ENCODE data around the gene POU3F3.

POU3F3 gene

GRCh38 chr2:104840893-104841585, 12.9 kb upstream of the POU3F3 start:
- Mint-ChIP-seq H3K27ac (no peak overlapping the region), H3K4me1 (ENCODE audit: low read depth) (peaks cover 4% of the 10 kb centered on the region), H3K27me3 (ENCODE audit: low read depth) (peaks cover 64% of the 10 kb centered on the region), H3K36me3 (ENCODE audit: low read depth) (peaks cover 2% of the 10 kb centered on the region), H3K4me3 (no peak overlapping the region), H3K9me3 (no peaks in the 10 kb centered on the region)

GRCh38 chr2:104841744-104842143, 12.2 kb upstream of the POU3F3 start:
- Mint-ChIP-seq H3K4me3 (no peak overlapping the region), H3K27ac (no peak overlapping the region), H3K4me1 (ENCODE audit: low read depth) (peaks cover 4% of the 10 kb centered on the region), H3K36me3 (ENCODE audit: low read depth) (peaks cover 2% of the 10 kb centered on the region), H3K9me3 (no peaks in the 10 kb centered on the region), H3K27me3 (ENCODE audit: low read depth) (peaks cover 71% of the 10 kb centered on the region)

DNA sequence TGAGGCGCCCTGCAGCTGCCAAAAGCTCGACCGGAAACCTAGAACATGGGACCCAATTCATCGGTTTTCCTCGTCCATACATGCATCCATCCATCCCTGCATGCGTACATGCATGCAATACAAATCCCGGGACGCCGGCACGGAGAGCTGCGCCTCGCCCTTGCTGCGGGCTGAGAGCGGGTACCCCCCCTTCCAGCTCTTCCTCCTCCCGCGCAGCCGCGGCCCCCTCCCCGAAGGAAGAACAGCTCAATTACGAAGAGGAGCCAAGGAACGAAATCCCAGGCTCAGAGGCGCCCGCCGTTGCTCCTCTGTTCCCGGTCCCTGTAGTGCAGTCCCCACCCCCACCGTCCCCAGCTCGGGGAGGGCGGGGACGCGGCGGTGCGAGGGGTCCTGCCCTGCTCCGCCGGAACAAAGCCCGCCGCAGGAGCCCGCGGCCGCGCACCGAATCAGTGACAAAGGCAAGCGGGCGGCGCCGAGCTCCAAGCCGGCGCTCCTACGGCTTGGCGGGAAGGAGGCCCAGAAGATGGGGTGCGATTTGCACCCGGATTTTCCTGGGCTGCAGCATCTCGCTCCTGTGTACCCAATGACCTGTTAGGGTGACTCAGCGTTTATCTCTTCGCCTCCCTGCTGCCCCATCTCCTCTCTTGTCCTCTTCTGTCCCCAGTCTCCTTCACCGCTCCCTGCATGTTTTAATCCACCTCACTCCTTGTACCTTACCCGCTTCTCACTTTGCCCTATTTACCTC, 8.9 kb upstream of the POU3F3 start:
- peaks cover 4% of the 10 kb centered on the region for H3K4me1 Mint-ChIP-seq (ENCODE audit: low read depth)
- no peak overlapping the region for H3K4me3 Mint-ChIP-seq
- peak overlapping the region; percentile 53 for H3K27ac Mint-ChIP-seq
- no peaks in the 10 kb centered on the region for H3K9me3 Mint-ChIP-seq
- H3K27me3 Mint-ChIP-seq (ENCODE audit: low read depth): peaks cover 86% of the 10 kb centered on the region
- peaks cover 2% of the 10 kb centered on the region for H3K36me3 Mint-ChIP-seq (ENCODE audit: low read depth)

- peaks cover 2% of the 10 kb centered on the region for H3K36me3 Mint-ChIP-seq (ENCODE audit: low read depth)
- H3K4me1 Mint-ChIP-seq (ENCODE audit: low read depth): peaks cover 4% of the 10 kb centered on the region
- H3K9me3 Mint-ChIP-seq: no peaks in the 10 kb centered on the region
- H3K27me3 Mint-ChIP-seq (ENCODE audit: low read depth): peaks cover 89% of the 10 kb centered on the region
- no peak overlapping the region for H3K4me3 Mint-ChIP-seq
- peak overlapping the region; percentile 53 for H3K27ac Mint-ChIP-seq
These were observed 8.4 kb upstream of the POU3F3 start for GRCh38 chr2:104845552-104845931.

GRCh38 chr2:104845946-104846785, 7.7 kb upstream of the POU3F3 start:
- Mint-ChIP-seq H3K36me3 (ENCODE audit: low read depth) (peaks cover 2% of the 10 kb centered on the region), H3K9me3 (no peaks in the 10 kb centered on the region), H3K4me1 (ENCODE audit: low read depth) (peaks cover 4% of the 10 kb centered on the region), H3K4me3 (no peak overlapping the region), H3K27me3 (ENCODE audit: low read depth) (peaks cover 90% of the 10 kb centered on the region), H3K27ac (no peak overlapping the region)

DNA sequence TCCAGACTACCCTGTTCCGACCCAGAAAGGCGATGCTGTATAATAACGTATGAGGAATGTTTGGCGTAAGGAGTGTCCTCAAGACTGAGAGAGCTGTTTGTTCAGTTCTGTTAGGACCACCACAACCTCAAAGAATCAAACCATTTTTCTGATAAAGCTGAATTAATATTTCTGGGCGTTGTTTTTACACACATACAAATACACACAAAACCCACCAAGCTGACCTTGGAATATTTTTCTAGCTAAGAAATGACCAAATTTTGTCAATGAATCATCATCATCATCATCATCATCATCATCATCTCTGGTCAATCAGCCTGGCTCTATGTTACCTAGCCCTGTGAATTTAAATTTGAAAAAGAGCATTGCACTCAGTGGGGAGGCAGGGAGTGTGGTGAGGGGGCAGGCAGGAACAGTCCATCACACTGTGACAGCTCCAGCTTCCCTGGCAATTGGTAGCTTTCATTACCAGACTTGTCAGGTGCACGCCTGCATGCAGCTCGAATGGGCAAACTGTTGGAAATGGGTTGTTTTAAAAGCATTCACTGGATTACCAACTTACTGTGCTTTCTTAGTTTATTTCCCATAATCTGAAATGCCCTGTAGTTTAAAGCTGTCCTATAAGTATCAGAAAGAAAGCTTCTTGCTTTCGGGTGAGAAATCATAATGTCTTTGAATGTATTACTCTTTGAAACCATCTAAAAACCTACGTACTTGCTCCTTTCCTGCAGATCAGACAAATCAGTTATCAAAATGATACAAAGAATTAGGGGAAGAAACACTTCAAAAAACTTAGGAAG, 6.9 kb upstream of the POU3F3 start:
- Mint-ChIP-seq H3K4me3 (no peak overlapping the region), H3K27me3 (ENCODE audit: low read depth) (peaks cover 90% of the 10 kb centered on the region), H3K9me3 (no peaks in the 10 kb centered on the region), H3K27ac (peak overlapping the region; percentile 64), H3K4me1 (ENCODE audit: low read depth) (peaks cover 9% of the 10 kb centered on the region), H3K36me3 (ENCODE audit: low read depth) (peaks cover 2% of the 10 kb centered on the region)

DNA sequence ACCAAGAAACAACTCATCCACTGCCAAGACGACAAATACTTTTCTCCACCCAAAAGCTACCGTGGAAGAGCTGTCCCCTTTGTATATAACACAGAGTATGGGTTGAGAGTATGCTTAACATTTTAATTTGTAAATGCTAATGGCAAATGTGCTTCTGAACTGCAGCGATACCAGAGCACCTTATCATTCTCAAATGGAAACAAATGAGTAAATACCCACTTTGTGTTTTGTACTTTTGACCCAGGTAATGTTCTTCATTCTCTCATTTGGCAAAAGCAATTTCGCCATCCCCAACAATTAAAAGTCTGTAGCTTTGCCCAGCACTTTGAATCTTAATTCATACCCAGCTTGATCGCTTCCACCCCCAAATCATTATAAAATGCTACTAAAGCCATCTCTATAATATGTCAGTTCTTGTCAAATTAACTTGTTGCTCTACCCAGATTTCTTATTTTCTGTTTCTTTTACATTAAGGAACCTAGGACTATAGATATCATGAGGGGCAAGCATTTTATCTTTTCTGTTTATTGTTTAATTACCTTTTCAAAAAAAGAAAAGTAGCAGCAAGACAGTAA, 6.2 kb upstream of the POU3F3 start:
- no peak overlapping the region for H3K4me3 Mint-ChIP-seq

DNA sequence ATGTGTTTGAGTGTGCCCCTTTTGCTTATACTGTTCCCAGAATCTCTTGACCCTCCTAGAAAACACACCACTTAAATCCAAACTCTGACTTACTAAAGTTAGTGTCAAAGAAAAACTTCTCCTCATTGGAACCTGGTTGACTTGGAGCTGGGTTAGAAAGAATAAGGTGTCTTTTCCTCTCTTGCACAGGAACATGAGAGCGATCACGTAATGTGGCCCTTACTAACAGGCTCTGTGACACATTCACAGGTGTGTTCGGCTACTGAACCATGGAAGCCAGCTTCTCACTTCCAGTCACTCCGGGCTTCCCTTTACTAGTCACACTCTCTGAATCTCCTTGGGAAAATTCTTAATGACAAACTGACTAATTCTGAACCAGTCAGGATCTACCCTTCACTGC, 5.4 kb upstream of the POU3F3 start:
- no peaks in the 10 kb centered on the region for H3K9me3 Mint-ChIP-seq
- H3K36me3 Mint-ChIP-seq (ENCODE audit: low read depth): peaks cover 3% of the 10 kb centered on the region
- peaks cover 96% of the 10 kb centered on the region for H3K27me3 Mint-ChIP-seq (ENCODE audit: low read depth)
- H3K4me1 Mint-ChIP-seq (ENCODE audit: low read depth): peaks cover 16% of the 10 kb centered on the region
- H3K27ac Mint-ChIP-seq: no peak overlapping the region
- no peak overlapping the region for H3K4me3 Mint-ChIP-seq

More for the DNA sequence above, 6.2 kb upstream of the POU3F3 start:
- Mint-ChIP-seq H3K27ac (peak overlapping the region; percentile 64), H3K27me3 (ENCODE audit: low read depth) (peaks cover 92% of the 10 kb centered on the region), H3K4me1 (ENCODE audit: low read depth) (peaks cover 12% of the 10 kb centered on the region), H3K9me3 (no peaks in the 10 kb centered on the region), H3K36me3 (ENCODE audit: low read depth) (peaks cover 3% of the 10 kb centered on the region)

DNA sequence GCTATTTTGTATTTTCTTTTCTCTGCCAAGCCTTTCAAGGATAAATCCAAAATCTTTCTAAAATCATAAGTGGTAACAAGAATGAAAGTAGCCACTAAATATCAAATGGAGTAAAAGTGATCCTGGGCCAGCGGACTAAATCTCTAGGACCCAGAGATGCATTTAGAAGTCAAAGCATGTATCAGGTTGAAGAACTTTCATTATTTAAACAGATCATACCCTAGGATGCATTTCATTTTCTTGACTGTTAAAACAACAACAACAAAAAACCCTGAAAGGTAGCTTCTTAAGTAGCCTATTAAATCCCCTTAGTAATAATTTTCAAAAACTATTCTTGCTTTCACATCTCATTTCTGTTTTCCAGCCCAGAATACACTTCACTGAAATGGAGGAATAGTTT, 4.8 kb upstream of the POU3F3 start:
- Mint-ChIP-seq H3K27ac (no peak overlapping the region), H3K4me1 (ENCODE audit: low read depth) (peaks cover 19% of the 10 kb centered on the region), H3K9me3 (no peaks in the 10 kb centered on the region), H3K36me3 (ENCODE audit: low read depth) (peaks cover 3% of the 10 kb centered on the region), H3K27me3 (ENCODE audit: low read depth) (peaks cover 96% of the 10 kb centered on the region), H3K4me3 (no peak overlapping the region)

GRCh38 chr2:104849618-104850141, 4.2 kb upstream of the POU3F3 start:
- Mint-ChIP-seq H3K4me3 (no peak overlapping the region), H3K36me3 (ENCODE audit: low read depth) (peaks cover 9% of the 10 kb centered on the region), H3K27me3 (ENCODE audit: low read depth) (peaks cover 98% of the 10 kb centered on the region), H3K27ac (no peak overlapping the region), H3K9me3 (peaks cover 4% of the 10 kb centered on the region), H3K4me1 (ENCODE audit: low read depth) (peaks cover 23% of the 10 kb centered on the region)

DNA sequence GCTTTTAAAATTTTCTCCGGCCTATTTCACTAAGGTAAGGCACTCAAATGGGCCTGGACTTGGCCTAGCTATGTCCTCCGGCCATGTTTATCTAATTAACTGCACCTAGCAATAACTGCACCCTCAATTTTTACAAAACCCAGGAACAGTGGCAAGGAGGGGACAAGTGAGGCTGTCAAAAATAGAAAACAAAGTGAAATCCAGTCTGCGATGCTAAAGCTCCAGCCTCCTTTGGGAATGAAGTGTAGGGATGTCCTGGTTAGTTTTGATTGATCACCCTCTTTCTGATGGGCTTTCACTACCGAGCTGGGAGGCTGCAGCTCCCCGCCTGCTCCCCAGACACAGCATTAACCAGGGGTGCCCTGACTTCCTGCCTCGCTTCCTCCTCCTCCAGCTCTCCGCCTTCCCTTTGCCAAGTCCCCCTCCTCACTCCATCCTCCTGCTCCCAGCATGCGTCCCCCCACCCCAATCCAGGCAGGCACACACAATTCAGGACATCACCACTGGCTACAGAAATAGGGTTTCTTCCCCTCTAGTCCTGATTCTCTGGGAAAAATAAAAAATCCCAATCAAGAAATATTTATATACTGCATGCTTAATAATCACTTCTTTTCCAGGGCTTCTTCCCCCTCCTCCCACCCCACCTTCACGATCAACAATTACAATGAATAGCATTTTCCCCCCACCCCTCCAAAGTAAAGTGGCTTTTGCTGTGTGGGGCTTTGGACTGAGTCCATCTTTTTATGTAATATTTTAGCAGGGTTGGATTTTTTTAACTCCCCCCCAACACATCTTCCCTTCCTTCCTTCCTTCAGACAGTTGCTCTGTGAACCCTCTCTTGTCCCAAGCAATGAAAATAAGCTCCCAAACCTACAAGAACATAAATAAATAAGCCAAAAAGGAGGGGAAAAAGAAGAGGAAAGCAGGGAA, 3.3 kb upstream of the POU3F3 start:
- Mint-ChIP-seq H3K9me3 (peaks cover 4% of the 10 kb centered on the region), H3K27me3 (ENCODE audit: low read depth) (peaks cover 91% of the 10 kb centered on the region), H3K4me1 (ENCODE audit: low read depth) (peaks cover 21% of the 10 kb centered on the region), H3K4me3 (no peak overlapping the region), H3K27ac (peak overlapping the region; percentile 10), H3K36me3 (ENCODE audit: low read depth) (peaks cover 8% of the 10 kb centered on the region)

GRCh38 chr2:104851291-104852089, 2.4 kb upstream of the POU3F3 start:
- Mint-ChIP-seq H3K4me1 (ENCODE audit: low read depth) (peaks cover 21% of the 10 kb centered on the region), H3K27ac (peak overlapping the region; percentile 45), H3K27me3 (ENCODE audit: low read depth) (peaks cover 85% of the 10 kb centered on the region), H3K4me3 (no peak overlapping the region), H3K9me3 (peaks cover 4% of the 10 kb centered on the region), H3K36me3 (ENCODE audit: low read depth) (peaks cover 8% of the 10 kb centered on the region)

Measured in T-helper 1 cell treated with Interleukin-12 subunit alpha and Interleukin-12 subunit beta and Interleukin-4 antibody, amounts not matched to agents 30 μg/mL and 1 μg/mL, for 36 hours (primary cell).